Left lobe of liver (tissue), 2 donors: ENCODE results near the gene NR2C2AP. TPM values are rescaled to one million over a fixed set of nuclear protein-coding genes. Genes with fewer than 3 reads are reported as not detected.

Source experiments
- ATAC-seq: fragments of 200-7000 bp; cut with Tn5 transposase; one replicate; pipeline ENCODE4 v1.9.1; 2020; ENCODE audit warnings: mild to moderate bottlenecking, moderate library complexity
- DNase-seq: peaks from one replicate; pipeline ENCODE4 v3.0.0-alpha.2; 2020; ENCODE audit warnings: low spot score
- total RNA-seq: library from RNA; stranded (reverse); gene quantifications from one replicate; pipeline ENCODE4 v1.2.1, GENCODE V29; 2021
- donor health status: DM: no; HTN: no; CAD: no; lungs with moderate emphysema.
- donor health status: DM: no; HTN: yes; CAD: no.

Gene NR2C2AP
- total RNA-seq, 1 donor from 2014 or later = 3.5 TPM

DNA sequence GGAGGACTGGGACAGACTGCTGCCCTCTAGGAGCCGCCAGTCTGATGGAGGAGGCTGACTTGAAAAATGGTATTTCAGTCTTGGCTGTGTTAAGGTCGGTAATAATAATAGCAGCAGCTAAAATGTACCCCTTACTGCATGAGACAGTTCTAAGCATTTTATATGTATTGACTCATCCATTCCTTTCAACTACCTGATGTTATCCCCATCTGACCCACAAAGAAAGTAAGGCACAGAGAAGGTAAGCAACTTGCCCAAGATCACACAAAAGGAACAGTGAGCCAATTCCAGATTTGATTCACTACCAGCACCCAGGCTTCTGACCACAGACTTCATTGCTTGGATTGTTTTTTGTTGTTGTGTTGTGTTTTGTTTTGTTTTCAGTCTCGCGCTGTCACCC, 12.6 kb upstream of the NR2C2AP start:
- ATAC-seq (no peak), DNase-seq (no peak)

DNA sequence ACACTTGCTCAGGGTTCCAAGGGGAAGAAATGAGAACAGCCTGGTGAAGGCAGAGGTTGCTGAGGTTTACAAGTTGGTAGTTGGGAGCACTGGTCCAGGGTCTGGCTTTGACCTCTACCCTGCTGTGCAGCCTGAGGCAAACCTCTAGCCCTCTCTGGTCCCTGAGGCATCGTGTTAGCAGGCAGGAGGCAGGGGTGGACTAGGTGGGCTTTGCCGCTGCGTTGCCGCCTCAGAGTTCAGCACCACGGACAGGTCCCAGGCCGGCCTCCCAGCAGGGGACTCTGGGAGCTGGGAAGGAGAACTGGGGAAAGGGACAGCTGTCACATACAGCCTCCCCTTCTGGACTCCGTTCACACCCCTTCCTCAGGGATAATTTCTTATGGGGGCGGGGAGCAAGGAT, 11.7 kb upstream of the NR2C2AP start:
- DNase-seq = no peak
- peak; percentile 78 for ATAC-seq

DNA sequence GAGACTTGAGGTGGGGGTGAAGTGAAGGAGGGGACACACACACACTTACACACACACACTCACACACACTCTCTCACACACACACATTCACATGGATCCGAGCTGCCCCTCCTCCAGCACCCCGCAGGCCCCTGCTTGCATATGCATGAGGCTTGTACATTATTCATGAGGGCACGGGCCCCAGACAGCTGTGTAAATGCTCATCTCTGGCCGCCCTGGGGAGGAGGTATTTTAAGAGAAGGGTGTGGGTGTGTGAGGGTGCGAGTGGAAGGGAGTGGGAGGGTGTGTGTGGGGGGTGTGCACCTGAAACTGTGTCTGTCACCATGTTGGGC, 10.9 kb upstream of the NR2C2AP start:
- DNase-seq (no peak), ATAC-seq (no peak)

DNA sequence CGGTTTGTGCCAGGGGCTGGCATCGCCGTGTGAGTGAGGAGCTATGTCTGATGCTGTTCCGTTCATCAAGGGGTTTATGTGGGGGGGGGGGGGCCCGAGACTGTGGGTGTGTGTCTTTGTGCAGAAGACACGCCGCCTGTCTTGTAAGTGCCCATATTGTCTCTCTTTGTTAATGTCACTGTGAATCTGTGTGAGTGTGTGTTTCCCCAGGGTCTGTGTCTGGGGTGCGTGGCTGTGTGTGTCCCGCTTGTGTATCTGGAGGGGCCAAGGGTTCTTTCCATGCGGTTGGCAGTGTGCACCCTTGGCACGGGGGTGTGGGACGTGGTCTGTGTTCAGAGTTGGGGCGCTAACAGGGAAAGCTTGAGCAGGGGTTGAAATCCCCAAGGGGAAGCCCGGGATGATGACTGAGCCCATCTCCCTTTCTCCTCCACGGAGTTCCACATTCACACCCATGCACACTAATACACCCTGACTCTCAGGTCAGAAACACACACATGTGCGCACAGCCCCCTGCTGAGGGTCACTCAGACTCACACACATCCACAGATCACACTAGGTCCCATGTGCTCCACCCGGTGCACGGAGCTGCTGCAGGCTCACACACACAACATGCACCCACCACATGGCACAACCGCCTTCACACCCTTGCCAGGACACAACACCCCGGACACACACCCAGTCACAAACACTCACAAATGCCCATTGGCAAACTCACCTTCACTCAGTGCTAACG, 10.4 kb upstream of the NR2C2AP start:
- no peak for DNase-seq

DNA sequence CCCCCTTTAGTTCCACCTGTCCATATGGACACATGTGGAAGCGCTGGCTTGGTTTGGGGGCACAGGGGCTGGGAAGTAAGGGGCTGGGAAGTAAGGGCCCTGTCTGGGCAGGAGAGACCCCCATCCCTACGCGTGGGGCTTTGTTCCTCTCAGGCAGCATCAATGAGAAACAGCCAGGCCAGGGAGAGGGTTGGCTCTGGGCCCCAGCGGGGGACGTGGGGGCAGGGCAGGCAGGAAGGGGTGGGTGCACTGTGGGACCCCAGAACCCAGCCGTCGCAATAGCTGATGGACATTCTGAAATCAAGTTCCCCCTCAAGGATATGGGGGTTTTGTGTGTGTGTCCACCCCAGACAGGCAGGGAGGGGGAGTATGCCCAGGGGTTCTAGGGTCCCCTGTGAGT, 9.7 kb upstream of the NR2C2AP start:
- ATAC-seq = no peak
- no peak for DNase-seq

More for the DNA sequence above, 10.4 kb upstream of the NR2C2AP start:
- ATAC-seq = no peak

DNA sequence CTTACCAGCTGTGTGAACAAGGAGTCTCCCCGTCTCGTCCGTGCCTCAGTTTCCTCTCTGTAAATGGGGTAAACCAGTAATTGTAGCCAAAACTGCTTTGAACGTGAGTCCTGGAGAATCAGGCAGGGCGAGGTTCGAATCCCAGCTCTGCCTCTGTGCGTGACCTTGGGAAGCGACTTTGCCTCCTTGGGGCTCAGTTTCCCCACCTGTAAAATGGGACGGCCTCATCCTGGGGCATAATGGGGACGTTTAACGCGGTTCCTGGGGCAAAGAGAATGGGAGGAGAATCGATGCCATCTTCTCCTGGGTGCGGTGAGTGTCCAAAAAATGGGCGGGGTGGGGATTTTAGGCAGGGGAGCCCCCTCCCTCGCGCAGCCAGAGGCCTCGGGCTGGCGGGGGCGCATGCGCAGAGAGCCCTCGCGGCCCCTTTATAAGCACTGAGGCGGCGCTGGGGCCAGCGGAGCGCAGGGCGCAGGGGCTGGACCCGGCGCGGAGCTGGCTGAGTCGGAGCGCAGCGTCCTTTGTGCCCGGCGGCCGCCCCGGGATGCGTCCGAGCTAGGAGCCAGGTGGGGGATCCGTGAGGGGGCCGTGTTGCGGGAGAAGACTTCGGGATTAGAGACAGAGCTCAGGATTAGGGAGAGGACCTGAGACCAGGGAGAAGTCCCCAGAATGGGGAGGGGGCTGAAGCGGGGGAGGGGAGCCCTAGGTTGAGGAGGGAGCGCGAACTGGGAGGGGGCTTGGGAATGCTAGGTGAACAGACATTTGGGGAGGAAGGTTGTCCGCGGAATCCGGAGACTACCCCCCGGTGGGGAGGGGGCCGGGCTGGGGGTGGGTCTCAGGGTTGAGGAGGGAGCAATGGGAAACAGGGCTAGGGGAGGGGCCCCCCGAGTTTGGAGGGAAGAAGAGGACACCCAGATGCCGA, 8.5 kb upstream of the NR2C2AP start, which contains the start of gene NCAN:
TSS of gene NCAN (plus strand) at position 460 of the 922 bp plus-strand sequence. CDS start 4,996 bp downstream, outside the sequence.
- DNase-seq = no peak
- no peak for ATAC-seq

DNA sequence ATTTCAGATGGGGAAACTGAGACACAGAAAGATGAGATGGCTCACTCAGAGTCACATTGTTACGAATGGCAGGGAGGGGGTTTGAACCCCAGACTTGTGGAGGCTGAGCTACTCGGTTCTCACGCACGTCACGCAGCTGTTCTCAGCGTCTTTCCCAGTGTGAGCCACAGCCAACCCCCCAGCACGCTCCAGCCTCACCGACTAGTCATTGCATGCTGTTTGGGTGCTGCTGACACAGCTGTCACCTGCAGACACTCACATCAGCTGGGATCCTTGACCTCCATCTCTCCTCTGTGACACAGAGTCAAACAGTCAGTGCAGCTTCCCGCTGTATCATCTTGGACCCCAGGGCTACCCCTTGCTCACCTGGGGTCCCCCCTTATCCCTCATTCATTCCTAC, 6.2 kb upstream of the NR2C2AP start:
- no peak for DNase-seq
- no peak for ATAC-seq

DNA sequence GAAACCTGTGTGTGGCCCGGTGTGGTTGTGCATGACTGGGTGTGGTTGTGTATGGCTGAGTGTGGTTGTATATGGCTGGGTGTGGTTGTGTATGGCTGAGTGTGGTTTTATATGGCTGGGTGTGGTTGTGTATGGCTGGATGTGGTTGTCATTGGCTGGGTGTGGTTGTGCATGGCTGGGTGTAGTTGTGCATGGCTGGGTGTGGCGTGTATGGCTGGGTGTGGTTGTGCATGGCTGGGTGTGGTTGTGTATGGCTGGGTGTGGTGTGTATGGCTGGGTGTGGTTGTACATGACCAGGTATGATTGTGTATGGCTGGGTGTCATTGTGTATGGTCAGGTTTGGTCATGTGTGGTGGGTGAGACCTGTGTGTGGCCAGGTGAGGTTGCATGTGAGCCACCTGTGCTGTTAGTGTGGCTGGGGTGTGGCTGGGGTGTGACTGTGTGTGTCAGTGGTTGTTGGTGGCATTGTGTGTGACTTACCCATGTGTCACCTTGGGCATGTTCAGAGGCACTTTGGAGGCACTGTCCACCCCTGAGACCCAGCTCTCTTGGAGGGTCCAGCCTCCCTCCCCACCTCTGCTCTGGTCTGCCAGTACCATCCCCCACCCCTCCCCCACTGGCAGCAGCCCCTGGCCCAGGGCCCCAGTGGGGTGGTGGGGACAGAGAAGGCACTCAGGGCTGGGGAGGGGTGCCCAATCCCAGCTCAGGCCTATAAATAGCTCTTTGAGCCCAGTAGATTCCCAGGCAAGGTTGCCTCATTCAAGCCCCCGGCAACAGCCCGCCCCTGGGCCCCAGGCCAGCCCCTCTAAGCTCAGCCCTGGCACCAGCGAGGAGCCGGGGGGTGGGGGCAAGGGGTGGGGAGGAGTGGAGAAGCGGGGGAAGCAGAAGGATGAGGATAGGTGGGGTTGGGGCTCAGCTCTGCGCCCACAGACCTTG, 4.7 kb upstream of the NR2C2AP start:
- DNase-seq = no peak
- no peak for ATAC-seq

DNA sequence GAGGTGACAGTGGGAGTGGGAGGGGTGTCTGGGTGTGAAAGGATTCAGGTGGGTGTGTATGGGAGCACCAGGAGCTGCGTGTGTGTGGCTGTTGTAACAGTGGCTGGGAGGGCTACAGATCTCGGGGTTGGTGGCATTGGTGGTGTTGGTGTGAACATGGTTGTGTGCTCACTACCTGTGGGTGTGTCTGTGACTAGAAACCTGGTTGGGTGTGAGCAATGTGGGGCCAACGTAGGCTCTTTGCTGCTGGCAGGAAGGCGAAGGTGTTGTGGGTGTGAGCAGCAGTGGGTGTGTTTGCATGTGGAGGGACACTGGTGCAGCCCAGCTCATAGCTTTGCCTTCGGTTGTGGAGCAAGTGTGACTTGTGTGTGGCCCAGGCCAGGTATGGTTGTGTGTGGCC, 3.7 kb upstream of the NR2C2AP start:
- ATAC-seq (no peak), DNase-seq (no peak)

DNA sequence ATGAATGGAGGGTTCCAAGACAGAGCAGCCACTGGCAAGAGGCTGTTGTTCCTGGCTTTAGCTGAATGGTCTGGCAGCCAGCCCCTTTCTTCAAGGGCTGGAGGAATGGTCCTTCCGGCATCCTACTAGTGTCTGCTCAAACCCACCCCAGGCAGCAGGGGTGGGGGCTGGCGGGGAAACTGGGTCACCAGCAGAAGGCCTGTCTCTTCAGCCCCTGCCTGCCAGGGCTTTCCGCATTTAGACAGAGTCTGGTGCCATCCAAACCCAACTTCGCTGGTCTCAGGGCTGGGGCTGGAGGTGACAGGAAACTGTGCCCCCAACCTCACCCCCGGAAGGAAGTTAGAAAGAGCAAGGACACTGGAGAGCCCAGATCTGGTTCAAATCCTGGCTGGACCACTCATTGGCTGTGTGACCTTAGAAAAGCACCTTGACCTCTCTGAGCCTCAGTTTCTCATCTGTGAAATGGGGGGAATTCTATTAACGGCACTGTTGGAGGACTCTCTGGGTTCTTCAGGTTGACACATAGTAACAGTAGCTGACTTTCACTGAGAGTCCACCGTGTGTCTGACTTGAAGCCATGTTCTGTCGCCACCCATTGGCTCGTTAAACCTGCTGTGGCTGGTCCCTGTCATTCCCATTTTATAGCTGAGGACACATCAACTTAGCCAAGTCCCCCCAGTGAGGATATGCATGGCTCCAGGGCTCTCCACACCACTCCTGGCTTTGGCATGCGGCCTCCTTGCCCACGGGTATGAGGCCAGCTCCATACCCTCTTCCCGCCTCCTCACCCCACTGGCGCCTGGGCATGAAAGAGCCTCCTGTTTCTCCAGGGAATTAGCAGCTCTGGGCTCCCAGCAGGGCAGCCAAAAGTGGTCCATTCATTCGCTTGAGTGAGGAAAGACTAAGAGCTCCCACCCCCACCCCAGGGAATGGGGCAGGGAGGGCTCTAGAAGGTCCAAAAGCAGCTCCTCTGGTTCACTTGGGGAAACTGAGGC, 2.5 kb upstream of the NR2C2AP start:
- DNase-seq = no peak
- no peak for ATAC-seq

DNA sequence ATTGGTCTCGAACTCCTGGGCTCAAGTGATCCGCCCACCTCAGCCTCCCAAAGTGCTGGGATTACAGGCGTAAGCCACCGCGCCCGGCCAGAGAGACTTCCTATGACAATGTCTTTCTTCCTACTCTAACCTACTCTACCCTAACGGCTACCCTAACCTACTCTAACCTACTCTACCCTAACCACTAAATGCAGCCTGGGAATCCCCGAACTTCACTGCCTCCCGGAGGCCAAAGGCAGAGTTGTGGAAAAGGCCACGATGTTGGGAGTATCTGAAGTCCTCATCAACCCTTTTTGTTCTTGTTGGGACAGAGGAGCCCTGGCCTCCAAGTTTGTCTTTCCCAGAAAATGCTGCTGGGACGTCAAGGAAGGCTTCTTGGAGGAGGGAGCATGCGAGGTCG, 967 bp upstream of the NR2C2AP start:
- no peak for ATAC-seq
- no peak for DNase-seq

DNA sequence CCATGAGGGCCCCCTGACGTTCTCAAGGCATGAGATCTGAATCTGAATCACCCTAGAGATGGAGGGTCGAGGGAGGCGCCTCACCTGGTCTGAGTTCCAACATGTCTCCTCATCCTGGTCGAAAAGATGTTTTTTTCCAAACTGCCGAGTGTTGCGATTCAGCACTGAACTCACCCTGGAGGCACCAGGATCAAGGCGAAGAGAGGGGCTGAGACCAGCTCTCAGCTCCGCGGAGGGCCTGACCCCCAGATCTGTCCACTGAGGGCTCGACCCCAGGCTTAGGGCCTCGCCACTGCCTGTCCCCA, 555 bp downstream of the NR2C2AP start:
- ATAC-seq = no peak
- no peak for DNase-seq

DNA sequence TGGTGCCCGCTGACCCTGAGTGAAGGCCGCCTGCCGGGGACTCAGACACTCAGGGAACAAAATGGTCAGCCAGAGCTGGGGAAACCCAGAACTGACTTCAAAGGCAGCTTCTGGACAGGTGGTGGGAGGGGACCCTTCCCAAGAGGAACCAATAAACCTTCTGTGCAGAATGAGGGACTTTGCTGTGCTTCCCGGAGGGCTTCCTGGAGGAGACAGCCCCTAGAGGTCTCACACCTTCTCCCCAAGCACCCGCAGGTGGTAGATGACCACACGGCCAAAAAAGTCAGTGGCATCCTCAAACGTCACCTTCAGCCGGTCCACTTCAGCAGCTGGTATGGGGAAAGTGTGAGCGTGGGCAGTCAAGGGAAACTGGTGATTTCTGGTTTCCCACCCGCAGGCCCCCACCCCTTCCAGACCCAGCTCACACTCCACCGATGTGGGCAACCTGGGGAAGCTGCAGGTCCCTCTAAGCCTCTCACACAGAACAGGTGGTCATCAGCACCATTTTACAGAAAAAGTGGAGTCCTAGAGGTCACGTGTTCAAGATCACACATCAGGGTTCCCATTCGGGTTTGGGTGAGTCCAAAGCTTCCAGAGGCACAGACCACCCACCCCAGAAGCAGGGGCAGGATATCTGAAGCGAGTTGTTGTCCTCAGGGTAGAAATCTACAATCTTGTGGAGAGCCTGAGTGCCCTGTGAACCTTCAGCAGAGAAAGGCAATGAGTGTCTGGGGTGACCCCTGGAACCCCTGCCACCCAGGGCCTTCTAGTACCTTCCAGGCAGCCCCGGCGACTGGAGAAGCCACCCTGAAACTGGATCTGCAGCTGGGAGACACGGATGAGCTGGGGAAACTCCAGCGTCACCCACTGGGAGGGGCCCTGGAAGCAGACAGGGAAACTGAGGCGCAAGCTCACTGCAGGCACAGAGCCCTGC, 1.2 kb downstream of the NR2C2AP start:
- no peak for ATAC-seq
- DNase-seq = no peak

DNA sequence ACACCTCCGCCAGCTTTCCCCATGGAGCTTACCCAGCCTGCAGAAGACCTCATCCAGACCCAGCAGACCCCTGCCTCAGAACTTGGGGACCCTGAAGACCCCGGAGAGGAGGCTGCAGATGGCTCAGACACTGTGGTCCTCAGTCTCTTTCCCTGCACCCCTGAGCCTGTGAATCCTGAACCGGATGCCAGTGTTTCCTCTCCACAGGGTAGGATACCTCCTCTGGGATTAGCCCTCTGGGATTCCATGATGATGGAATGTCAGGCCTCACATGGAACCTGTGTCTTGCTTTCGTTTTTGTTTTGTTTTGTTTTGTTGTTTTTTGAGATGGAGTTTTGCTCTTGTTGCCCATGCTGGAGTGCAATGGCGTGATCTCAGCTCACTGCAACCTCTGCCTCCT, 9.3 kb downstream of the NR2C2AP start:
- DNase-seq (no peak), ATAC-seq (no peak)

DNA sequence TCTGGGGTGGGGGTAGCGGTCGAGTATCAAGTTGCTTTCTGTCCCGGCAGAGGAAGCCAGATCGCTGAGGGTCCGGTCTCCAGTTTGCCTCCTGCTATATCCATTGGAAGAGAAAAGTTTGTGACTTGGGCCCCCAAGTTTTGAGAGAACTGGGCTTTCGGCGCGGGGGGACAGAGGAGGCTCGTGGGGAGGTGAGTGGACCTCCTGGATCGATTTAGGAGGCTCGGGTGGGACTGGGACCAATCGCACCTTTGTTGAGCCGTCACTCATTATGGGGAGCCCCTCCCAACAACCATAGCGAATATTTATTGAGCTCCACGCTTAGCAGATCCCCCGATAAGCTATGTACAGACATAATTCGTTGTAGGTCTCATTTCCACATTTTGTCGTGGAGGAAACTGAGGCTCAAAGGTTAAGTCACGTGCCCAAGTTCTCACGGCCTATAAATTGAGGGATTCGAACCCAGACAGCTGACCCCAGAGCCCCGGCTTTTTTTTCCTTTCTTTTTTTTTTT, 10.2 kb downstream of the NR2C2AP start:
- no peak for DNase-seq

DNA sequence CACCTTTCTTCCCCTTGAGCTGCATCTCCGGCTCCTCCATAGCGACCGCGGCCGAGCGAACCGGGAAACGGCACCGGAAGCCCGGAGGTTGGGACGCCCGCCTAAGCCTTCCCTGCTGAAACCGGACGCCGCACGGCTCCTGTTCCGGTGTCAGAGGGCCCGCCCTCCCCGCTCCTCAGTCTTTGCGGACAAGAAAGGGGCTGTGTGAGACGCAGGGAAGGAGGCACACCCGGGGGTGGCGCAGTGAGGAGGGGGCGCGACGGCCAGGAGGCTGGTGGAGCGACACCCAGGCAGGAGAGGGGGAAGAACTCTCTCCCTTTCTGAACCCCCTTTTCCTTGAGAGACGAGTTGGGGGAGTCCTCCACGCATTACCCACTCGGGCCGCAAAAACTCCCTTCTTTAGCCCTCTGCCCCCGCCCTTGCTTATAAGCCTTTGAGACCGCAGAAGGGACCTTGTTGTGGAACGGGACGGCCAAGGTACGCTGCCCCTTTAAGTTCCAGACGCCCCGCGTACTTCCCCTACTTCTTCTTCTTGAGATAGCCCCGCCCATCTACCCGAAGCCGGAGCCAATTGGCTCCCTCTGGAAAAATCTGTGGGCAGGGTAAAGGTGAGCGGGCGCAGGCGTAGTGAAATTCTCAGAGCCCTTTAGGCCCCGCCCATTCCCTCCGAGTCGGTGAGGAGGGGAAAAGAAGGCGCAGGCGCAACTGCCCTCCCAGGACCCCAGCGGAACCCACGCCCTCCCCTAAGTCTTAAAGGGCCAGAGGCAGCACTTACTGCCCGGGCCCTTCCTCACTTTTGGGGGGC, 10.9 kb downstream of the NR2C2AP start, which contains the start of the genes BORCS8 and RFXANK:
TSS of gene BORCS8 (minus strand) at position 75 of the 805 bp plus-strand sequence. CDS start at position 40, 35 bp downstream.
TSS of gene RFXANK (plus strand) at position 181 of the 805 bp plus-strand sequence. CDS start 1,689 bp downstream, outside the sequence.
- ATAC-seq (peak; percentile 92), DNase-seq (peak; percentile 99)

More for the DNA sequence above, 10.2 kb downstream of the NR2C2AP start:
- ATAC-seq = no peak

DNA sequence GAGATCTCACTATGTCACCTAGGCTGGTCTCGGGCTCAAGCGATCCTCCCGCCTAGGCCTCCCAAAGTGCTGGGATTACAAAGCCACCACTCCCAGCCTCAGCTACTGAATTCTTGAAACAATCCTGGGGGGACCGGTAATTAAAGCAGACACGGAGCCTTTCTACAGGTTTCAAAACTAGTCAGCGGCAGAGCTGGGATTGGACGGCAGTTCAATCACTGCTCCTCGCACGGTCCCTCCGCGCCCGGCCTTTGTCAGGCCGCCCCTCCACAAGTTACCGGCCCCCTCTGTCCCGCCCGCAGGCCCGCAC, 11.5 kb downstream of the NR2C2AP start:
- ATAC-seq (no peak), DNase-seq (no peak)

DNA sequence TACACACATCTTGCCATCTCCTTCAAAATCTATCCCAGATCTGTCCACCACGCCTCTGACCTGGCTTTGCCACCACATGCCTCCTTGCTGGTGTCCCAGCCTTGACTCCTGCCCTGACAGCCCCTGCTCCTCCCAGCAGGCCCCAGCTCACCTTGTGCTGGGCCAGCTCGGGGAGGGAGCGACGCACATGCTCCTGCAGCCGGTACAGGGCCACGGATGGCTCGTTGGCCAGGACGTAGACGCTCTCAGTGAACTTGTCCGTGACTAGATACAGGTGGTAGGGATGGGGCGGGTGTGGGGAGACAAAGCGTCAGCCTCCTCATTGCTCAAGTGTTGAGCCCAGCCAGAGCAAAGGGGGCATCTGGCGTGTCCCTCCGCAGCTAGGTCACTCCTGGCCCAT, 16.5 kb downstream of the NR2C2AP start:
- DNase-seq = no peak
- ATAC-seq = no peak
